Small intestine (tissue), 7 donors: Measurements from ENCODE around the gene ITPR1. TPM values are rescaled to one million over a fixed set of nuclear protein-coding genes. Genes with fewer than 3 reads are reported as not detected.
A peak's percentile ranks its signal among the peaks of the same experiment; 100 is the strongest.

Experiments used
- DNase-seq, 2 donors: peaks; one replicate each; pipeline versions ENCODE4 v3.0.0 to v3.0.0-alpha.2; 2013
- FAIRE-seq: peaks from 2 replicates; lab custom pipeline; 2012; peaks lifted over from hg19 to GRCh38; lab: Jason Lieb, UNC
- H3K27ac ChIP-seq, 3 donors: one replicate each; pipeline ENCODE4 v1.5.1; 2013; ENCODE audit warnings: low read length in 2 of 3, mild to moderate bottlenecking in 2 of 3, control low read depth in 1 of 3, inconsistent platforms in 1 of 3, low read depth in 1 of 3, moderate library complexity in 1 of 3
- H3K27me3 ChIP-seq, 3 donors: one replicate each; pipeline ENCODE4 v1.6.1; 2013; ENCODE audit warnings: low read length in 3 of 3, inconsistent platforms in 1 of 3; ENCODE audit not compliant: control insufficient read depth in 3 of 3, insufficient read depth in 3 of 3
- H3K36me3 ChIP-seq, 3 donors: one replicate each; pipeline ENCODE4 v1.6.1; 2013; ENCODE audit warnings: low read length in 3 of 3, inconsistent platforms in 1 of 3, low read depth in 1 of 3, mild to moderate bottlenecking in 1 of 3, moderate library complexity in 1 of 3; ENCODE audit not compliant: control insufficient read depth in 3 of 3, insufficient read depth in 2 of 3
- H3K4me1 ChIP-seq, 3 donors: one replicate each; pipeline ENCODE4 v1.6.1; 2013; ENCODE audit warnings: low read length in 2 of 3, inconsistent platforms in 1 of 3, low read depth in 1 of 3, mild to moderate bottlenecking in 1 of 3, moderate library complexity in 1 of 3; ENCODE audit not compliant: control insufficient read depth in 3 of 3, insufficient read depth in 2 of 3
- H3K4me3 ChIP-seq, 3 donors: one replicate each; pipeline ENCODE4 v1.5.1; 2013; ENCODE audit warnings: low read length in 3 of 3, control low read depth in 1 of 3, inconsistent platforms in 1 of 3, low read depth in 1 of 3, mild to moderate bottlenecking in 1 of 3, moderate library complexity in 1 of 3
- H3K9me3 ChIP-seq, 2 donors: one replicate each; pipeline ENCODE4 v1.6.1; 2013; ENCODE audit warnings: low read depth in 1 of 2, low read length in 1 of 2; ENCODE audit not compliant: control insufficient read depth in 2 of 2, insufficient read depth in 1 of 2
- WGBS, 3 donors: extraction: QIAGEN DNeasy Blood & Tissue Kit; methylation state at CpG; one replicate each; pipeline ENCODE4 v1.1.7; 2013; 5-methylcytosine and 5-hydroxymethylcytosine counted together
- polyA plus RNA-seq, 4 donors: library from polyadenylated mRNA; stranded (reverse) in 3 of 4; unstranded in 1 of 4; fragments of 200-250 nt in 3 of 4; fragments of 120-200 nt in 1 of 4; gene quantifications; one replicate each; pipeline versions ENCODE4 v1.2.1 to v1.2.3, GENCODE V29; 2013
- donor health status: healthy with polysubstance abuse.
- donor health status: control.
- donor health status: control.
- donor health status: Bipolar disorder and iron deficiency.
- donor health status: healthy.

Gene ITPR1
- polyA plus RNA-seq, 4 donors = 0.89 to 13.8 (median 5.1) TPM

DNA sequence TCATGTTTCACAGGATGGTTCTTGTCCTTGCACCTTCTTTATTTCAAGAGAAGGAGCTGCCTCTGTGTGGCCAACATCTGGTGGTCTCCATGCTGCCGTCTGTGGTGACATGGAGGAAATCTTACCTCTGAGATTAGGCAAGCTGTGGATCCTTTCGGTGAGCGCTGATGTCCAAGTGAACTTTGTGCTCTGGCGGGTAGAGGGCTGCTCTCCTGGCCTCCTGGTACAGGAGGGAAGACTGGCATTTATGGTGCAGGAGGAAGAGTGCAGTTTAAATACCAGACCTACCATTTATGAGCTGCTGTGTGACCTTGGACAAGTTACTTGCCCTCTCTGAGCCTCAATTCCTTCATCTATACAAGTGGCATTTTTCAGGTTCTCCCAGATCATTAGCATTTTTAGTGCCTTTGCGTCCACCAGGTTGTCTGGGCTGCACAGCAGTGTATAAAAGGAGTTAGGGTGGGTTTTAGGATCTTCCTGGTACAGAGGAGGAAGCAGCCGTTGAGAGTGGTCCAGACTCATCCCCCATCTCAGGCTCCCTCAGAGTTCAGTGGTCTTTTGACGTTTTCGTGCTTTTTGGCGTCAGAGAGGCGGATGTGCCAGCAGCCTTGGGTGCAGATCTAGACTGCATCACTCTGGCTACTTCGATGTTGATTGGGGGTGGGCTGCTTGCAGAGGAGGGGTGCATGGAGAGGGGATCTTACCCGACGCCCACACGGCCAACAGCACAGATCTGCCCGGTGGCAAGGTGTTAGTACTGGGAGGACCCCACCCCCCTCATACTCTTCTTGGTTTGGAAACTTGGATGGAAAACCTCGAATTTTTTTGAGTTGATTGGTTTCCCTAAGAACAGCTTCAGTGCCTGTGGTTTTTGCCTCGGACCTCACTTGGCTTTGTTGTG, 162.2 kb downstream of the ITPR1 start:
- H3K4me3 ChIP-seq = no peak overlapping the region
- 51 to 70% (median 63%) methylated on average over 17 of the region's 17 CpGs for WGBS, 3 donors
- DNase-seq = no peak
- H3K27me3 ChIP-seq = no peaks in the 10 kb centered on the region
- FAIRE-seq = no peak
- peaks cover 0 to 2% (median 0%) of the 10 kb centered on the region in 3 donors for H3K36me3 ChIP-seq
- H3K9me3 ChIP-seq = no peaks in the 10 kb centered on the region
- H3K27ac ChIP-seq = no peak overlapping the region
- no peaks in the 10 kb centered on the region for H3K4me1 ChIP-seq

GRCh38 chr3:4656059-4656458, 162.9 kb downstream of the ITPR1 start:
- Histone ChIP-seq H3K36me3 (peaks cover 0 to 2% (median 0%) of the 10 kb centered on the region in 3 donors), H3K4me1 (no peaks in the 10 kb centered on the region), H3K27me3 (no peaks in the 10 kb centered on the region), H3K9me3 (no peaks in the 10 kb centered on the region), H3K4me3 (no peak overlapping the region), H3K27ac (no peak overlapping the region)
- WGBS, 3 donors = 21 to 43% (median 38%) methylated on average over 6 of the region's 6 CpGs
- FAIRE-seq (no peak), DNase-seq (peak; percentile 56 to 75)

GRCh38 chr3:4656626-4657328, 163.6 kb downstream of the ITPR1 start:
- 87 to 93% (median 91%) methylated on average over 13 of the region's 13 CpGs for WGBS, 3 donors
- no peak overlapping the region for H3K27ac ChIP-seq
- FAIRE-seq = no peak

DNA sequence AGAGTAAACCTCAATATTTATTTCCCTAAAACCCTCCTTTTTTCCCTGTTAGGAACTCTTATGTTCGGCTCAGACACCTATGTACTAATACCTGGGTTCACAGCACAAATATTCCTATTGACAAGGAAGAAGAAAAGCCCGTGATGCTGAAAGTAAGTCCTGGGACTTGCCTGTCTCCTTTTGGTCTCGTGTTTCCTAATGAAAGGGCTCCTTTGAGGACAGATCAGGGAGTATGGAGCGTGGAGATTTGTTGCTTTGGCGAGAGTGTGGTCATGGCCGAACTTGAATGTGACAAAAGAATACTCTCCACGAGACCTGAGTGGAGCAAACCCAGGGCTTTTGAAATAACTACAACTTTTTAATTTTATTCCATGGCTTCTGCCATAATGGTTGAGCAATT, 167.8 kb downstream of the ITPR1 start:
- H3K27ac ChIP-seq = no peak overlapping the region
- H3K9me3 ChIP-seq = no peaks in the 10 kb centered on the region
- no peaks in the 10 kb centered on the region for H3K27me3 ChIP-seq
- H3K36me3 ChIP-seq = peaks cover 2 to 8% (median 2%) of the 10 kb centered on the region in 3 donors
- H3K4me1 ChIP-seq = no peaks in the 10 kb centered on the region
- no peak overlapping the region for H3K4me3 ChIP-seq
- FAIRE-seq (no peak), DNase-seq (no peak)
- 87 to 92% (median 90%) methylated on average over 7 of the region's 7 CpGs for WGBS, 3 donors

More at GRCh38 chr3:4656626-4657328, 163.6 kb downstream of the ITPR1 start:
- H3K9me3 ChIP-seq = no peaks in the 10 kb centered on the region
- peaks cover 0 to 2% (median 0%) of the 10 kb centered on the region in 3 donors for H3K36me3 ChIP-seq
- no peak overlapping the region for H3K4me3 ChIP-seq
- no peak for DNase-seq
- no peaks in the 10 kb centered on the region for H3K4me1 ChIP-seq
- no peaks in the 10 kb centered on the region for H3K27me3 ChIP-seq

DNA sequence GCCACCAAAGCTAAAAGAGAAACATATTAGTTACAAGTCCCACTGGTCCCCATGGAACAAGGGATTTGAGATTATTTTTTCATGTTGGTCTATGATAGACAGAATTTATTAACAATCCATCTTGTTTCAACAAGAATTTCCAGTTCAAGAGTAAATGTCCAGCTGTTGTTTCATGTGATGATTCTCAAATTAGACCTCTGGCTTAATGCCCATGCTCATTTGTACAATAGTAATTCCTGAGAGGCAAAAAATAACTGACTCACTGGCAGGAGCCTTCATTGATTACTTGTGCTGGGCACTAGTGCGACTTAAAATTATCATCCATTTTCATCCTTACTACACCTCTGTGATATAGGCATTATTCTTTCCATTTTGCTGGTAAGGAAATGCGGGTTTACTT, 171.3 kb downstream of the ITPR1 start:
- 92 to 94% (median 93%) methylated on average over 2 of the region's 2 CpGs for WGBS, 3 donors
- Histone ChIP-seq H3K36me3 (peaks cover 2 to 8% (median 2%) of the 10 kb centered on the region in 3 donors), H3K4me3 (no peak overlapping the region), H3K9me3 (no peaks in the 10 kb centered on the region), H3K4me1 (no peaks in the 10 kb centered on the region), H3K27ac (no peak overlapping the region), H3K27me3 (no peaks in the 10 kb centered on the region)
- no peak for FAIRE-seq
- DNase-seq = no peak

- Histone ChIP-seq H3K36me3 (peaks cover 2 to 8% (median 2%) of the 10 kb centered on the region in 3 donors), H3K9me3 (no peaks in the 10 kb centered on the region), H3K4me1 (no peaks in the 10 kb centered on the region), H3K27ac (no peak overlapping the region), H3K27me3 (no peaks in the 10 kb centered on the region), H3K4me3 (no peak overlapping the region)
- 91 to 96% (median 94%) methylated on average over 8 of the region's 8 CpGs for WGBS, 3 donors
- FAIRE-seq (no peak), DNase-seq (no peak)
Observed at GRCh38 chr3:4665197-4665596, 172.0 kb downstream of the ITPR1 start.

- Histone ChIP-seq H3K36me3 (peaks cover 2 to 13% (median 5%) of the 10 kb centered on the region in 3 donors), H3K27me3 (no peaks in the 10 kb centered on the region), H3K9me3 (no peaks in the 10 kb centered on the region), H3K4me1 (no peaks in the 10 kb centered on the region), H3K4me3 (no peak overlapping the region), H3K27ac (no peak overlapping the region)
- FAIRE-seq (no peak), DNase-seq (no peak)
- WGBS, 3 donors = 95 to 98% (median 95%) methylated on average over 2 of the region's 2 CpGs
Observed at GRCh38 chr3:4666071-4666470, 172.9 kb downstream of the ITPR1 start.

GRCh38 chr3:4670352-4670751, 177.2 kb downstream of the ITPR1 start:
- H3K27me3 ChIP-seq = no peaks in the 10 kb centered on the region

More at GRCh38 chr3:4670352-4670751, 177.2 kb downstream of the ITPR1 start:
- peaks cover 0 to 5% (median 3%) of the 10 kb centered on the region in 3 donors for H3K36me3 ChIP-seq
- no peak for DNase-seq
- no peaks in the 10 kb centered on the region for H3K9me3 ChIP-seq
- no peak overlapping the region for H3K4me3 ChIP-seq
- WGBS, 3 donors = 77 to 85% (median 83%) methylated on average over 5 of the region's 5 CpGs
- no peak overlapping the region for H3K27ac ChIP-seq
- no peaks in the 10 kb centered on the region for H3K4me1 ChIP-seq
- FAIRE-seq = no peak
